Measurements from ENCODE around the gene INSC.

Gene INSC

DNA sequence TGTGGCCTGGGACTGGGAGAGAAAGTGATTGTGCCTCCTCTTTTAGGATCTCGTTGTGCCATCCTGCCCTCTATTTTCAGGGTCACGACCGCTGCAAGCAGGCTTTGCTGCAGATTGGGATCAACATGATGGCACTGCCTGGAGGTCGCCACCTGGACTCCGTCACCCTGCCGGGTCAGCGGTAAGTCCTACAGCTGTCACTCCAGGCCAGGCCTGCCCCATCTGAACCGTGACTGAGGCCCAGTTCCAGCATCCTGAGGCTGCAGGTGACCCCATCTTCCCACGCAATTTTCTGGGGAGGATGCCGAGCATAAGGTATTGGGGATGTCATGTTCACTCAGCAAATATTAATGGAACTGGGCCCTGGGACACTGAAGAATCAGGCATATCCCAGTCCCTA, 34.3 kb downstream of the INSC start:
- no peak for DNase-seq (ENCODE audit: low spot score)

DNA sequence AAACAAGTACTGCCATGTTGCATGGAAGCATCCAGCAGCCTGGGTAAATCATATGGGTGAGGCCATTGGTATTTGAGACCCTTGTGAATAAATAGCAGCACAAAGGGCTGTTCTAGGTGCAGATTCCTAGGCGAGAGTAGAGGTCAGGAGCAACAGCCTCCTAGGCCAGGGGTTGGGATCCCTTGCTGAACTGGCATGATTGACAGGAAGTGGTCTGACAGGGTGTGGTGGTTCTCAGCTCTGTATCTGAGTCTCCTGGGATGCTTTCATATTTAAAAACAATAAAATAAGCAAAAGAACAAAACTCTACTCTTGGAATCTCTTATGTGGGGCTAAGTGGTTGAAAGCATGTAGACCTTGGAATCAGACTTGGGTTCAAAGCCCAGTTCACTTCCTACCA, 35.8 kb downstream of the INSC start:
- DNase-seq (ENCODE audit: low spot score), result no peak

DNA sequence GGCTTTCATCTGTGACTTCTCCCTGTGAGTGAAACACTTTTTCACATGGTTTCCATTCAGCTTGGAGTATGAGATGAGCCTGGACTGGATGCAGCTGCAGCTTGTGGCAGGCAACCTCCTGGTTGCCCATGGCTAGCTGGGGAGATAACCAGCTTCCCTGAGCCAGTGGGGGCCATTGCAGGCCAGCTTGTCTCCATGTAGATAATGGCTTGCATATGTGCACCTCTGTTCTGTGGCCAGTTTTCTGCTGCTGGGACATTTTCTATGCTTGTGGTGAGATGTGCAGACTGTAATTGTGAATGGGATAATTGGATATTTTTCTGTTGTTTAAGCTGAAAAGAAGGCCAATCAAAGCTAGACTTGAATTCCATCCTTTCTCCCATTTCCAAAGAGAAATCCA, 38.5 kb downstream of the INSC start:
- DNase-seq (ENCODE audit: low spot score), result no peak

DNA sequence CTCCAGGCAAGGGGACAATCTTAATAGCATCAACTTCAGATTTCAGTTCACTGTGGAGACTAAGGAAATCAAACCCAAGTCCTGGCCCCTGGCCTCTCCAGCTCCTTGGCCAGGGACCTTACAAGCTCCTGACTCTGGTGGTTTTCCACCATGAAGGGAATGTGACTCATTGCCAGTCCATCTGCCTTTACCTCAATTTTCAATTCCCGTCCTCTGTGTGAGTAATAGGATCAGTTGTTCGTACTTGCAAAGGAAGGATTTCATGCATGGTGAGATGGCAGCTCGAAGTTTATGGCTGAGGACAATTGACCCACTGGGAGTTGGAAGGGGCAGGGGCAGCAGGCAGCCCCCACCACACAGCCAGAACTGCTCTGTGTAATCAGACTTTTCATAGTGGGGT, 42.5 kb downstream of the INSC start:
- no peak for DNase-seq (ENCODE audit: low spot score)

DNA sequence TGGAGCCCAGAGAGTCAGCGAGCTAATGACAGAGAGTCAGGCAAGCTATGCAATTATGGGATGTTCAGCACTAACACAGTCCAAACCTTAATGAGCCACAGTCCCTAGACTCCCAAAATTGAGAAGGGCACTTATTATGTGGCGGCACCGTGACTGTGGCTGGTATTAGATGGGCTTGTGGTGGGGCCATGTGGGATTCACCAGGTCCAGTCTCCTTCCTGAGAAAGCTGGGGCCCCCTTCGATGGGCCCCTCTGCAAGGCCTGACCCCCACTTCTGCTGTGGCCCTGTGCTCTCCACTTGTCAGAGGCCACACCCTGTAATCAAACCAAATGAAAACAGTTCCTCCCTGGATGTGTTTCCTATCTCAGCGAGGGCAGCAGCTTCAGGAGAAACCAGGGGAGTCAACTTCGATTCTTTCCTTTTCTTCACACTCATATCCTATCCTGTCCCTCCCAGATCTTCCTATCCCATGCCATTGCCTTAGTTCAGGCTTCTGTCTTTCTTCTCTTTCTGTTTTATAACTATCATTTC, 42.9 kb downstream of the INSC start:
- no peak for DNase-seq (ENCODE audit: low spot score)

DNA sequence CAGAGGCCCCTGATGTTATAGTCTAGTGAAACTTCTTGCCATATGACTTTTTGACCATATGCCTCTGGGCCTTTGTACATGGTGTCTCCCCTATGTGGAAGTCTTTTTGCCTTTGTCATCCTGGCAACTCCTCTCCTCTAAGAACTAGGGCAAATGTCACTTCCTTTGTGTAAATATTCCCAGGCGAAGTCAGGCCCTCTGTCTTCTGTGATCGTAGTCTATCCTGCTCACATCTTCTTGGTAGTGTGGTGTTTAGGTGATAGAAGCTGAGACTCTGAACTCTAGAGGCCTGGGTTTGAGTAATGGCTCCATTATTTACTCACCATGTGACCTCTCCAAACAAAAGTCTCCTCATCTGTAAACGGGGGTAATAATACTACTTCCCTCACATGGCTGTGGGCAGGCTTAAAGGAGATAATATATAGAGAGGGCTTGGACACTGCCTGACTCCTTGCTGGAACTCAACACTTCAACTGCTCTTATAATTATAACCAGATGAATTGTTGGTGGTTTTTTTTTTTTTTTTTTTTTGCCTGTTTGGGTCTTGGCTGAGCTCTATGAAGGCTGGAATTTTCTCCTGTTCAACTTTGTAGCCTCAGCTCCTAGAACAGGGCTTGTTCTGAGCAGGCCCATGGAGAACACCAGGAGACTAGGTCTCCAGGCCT, 43.8 kb downstream of the INSC start:
- DNase-seq (ENCODE audit: low spot score), result no peak

DNA sequence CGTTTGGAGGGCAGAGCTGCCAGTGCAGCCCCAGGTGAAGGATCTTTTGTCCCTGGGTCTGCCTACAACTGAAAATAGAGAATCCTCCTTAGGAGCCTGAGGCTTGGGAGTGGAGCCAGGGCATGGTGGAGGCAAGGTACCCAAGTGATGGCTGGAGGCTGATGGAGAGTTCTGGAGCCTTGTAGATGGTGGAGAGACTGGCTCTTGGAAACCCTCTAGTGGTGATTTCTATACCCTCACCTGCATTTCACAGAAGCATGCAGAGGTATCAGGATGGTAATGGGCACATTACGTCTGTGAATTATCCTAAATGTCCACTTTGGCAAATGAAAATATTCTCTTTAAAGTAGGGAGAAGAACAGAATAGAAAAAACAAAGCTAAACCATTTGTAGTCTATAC, 44.4 kb downstream of the INSC start:
- no peak for DNase-seq (ENCODE audit: low spot score)

DNA sequence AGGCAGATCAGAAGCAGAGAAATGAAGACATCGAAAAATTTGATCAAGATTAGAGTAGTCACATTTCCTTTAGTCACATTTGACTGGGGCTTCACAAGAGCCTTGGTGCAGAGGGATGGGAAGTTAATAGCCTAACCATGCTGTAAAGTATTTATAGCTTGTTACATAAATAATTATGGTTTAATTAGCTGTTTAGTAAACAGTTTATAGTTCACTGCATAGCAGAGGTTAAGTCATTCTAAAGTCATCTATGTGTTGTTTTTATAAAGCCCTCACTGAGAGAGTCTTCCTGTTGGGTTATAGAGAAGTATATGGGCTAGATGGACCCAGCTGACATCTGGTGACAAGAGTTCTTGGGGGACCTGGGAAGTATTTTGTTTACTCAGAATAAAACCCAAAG, 47.1 kb downstream of the INSC start:
- no peak for DNase-seq (ENCODE audit: low spot score)

DNA sequence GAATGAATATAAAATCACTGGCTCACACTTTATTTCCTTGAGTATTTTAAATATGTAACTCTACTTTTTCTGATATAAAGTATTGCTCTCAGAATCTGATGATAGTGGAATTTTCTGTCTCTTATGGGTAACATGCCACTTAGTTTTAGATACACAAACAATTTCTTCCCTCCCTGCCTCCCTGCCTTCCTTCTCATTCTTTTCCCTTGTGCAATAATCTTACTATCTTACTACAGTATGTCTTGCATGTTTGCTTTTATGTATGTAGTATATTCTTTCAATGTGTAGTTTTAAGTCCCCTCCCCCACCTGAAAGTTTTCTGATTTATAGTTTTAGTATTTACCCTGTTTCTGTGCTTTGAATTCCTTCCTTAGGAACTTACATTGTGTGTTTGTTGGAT, 48.4 kb downstream of the INSC start:
- DNase-seq (ENCODE audit: low spot score), result no peak

DNA sequence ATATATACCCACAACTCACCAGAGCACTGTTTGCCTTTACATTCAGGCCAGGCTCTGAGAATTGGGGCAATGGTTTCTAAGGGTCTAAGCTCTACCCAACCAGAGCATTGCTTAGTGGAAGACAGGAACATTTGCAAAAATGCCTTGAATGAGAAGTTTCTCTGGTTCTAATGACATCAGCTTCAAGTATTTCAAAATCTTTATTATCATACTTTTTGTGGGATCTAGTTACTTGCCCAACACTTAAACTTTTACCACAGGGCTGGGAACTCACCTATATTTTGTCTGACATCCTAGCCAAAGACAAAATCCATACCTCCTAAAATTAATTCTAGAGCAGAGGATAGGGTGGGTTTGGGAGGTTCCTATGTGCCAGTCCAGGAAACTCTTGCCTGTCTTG, 51.5 kb downstream of the INSC start:
- DNase-seq (ENCODE audit: low spot score), result no peak

DNA sequence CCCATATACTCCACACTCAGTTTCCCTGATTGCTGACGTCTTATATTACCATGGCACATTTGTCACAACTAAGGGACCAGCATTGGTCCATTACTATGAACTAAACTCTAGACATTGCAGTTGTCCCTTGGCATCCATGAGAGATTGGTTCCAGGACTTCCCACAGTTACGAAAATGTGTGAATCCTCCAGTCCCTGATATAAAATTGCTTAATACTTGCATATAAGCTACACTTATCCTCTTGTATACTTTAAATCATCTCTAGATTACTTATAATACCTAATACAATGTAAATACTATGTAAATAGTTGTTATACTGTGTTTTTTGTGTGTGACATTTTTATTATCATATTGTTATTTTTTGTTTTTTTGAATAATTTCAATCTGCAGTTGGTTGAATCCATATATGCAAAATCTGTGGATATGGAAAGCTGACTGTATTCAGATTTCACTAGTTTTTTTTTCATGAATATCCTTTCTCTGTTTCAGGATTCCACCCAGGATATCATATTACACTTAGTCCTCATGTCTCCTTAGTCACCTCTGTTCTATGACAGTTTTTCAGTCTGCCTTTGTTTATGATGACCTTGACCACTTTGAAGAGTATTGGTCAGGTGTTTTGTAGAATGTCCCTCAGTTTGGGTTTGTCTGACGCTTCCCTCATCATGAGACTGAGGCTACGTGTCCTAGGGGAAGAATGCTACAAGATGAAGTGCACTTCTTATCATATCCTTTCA, 55.3 kb downstream of the INSC start:
- DNase-seq (ENCODE audit: low spot score), result no peak

DNA sequence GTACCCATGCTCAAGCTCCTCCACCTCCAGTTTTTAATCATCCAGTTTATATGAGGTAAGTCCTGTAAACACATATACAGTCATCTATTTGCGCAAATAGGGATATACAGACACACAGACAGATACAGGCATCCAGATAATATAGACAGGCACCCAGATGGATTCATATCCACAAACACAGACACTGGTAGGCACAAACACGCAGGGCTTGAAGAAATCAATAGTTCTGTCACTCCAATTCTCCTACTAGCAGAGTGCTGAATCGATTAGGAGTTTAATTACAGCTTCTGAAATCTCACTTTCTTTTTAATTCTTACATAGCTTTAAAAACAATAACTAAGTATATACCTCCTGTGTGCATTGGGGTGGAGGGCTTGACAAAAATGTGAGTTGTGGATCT, 56.0 kb downstream of the INSC start:
- DNase-seq (ENCODE audit: low spot score), result no peak

DNA sequence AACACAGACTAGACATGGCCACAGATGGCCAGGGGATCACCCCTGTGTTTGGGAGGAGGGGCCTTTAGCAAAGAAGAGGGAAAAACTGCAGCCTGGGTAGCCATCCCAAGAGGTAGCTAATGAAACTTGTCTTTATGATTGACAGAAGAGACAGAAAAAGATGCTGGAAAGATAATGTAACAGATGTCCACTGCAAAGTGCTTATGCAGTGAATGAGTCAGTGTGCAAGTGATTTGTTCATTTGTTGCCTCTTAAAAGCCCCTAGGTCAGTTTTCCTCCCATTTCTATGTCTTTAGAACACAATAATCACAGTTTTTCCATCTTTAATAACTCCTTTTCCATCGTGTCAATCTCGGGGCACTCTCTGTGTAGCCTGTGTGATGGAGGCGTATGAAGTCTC, 57.2 kb downstream of the INSC start:
- DNase-seq (ENCODE audit: low spot score), result no peak

DNA sequence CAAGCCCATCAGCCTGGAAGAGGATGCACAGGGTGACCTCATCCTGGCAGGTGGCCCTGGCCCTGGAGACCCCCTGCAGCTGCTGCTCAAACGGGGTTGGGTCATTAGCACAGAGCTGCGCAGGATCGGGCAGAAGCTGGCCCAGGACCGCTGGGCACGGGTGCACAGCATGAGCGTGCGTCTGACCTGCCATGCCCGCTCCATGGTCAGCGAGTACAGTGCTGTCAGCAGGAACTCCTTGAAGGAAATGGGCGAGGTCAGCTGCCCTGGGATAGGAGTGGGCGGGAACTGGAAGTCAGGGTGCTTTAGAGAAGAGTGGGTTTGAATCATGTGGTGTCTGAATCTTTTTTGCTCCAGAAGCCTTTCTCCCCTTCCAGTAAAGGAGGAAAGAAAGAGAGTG, 61.1 kb downstream of the INSC start:
- no peak for DNase-seq (ENCODE audit: low spot score)

DNA sequence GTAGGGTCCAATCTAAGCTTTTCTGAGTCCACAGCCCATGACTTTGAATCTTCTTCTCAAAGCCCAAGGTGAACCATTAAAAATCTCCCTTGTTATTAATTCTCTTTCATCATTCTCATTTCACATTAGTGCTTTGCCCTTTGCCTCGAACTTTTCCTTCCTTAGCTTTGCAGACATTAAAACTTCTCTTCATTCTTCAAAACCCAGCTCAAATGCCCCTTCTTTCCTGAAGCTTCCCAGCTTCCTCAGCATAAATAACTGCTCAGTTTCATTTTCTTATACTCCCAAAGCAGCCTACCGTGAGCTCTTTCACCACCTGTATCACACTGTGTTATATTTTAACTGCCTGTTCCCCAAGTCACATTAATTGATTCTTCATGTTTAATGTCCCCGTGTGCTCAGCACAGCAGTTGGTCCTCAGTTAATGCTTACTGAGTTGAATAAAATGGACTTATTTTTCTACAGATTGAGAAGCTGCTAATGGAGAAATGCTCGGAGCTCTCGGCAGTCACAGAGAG, 62.0 kb downstream of the INSC start:
- no peak for DNase-seq (ENCODE audit: low spot score)

DNA sequence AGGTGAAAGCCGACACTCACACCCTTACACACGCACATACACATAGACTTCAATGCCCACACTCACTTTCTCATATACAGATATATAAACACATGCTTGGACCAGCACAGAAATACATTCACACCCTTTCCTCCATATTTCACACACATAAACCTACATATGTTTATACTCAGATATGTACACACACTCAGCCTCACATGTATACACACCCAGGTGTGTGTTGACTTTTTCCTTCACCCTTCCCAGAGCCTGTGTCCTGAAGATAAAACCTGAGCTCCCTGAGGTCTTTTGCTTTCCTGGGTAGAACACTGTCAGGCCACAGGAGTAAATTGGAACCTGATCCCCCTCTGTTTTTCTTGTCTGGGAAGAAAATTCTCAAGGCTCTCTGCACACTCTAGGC, 62.8 kb downstream of the INSC start:
- no peak for DNase-seq (ENCODE audit: low spot score)

DNA sequence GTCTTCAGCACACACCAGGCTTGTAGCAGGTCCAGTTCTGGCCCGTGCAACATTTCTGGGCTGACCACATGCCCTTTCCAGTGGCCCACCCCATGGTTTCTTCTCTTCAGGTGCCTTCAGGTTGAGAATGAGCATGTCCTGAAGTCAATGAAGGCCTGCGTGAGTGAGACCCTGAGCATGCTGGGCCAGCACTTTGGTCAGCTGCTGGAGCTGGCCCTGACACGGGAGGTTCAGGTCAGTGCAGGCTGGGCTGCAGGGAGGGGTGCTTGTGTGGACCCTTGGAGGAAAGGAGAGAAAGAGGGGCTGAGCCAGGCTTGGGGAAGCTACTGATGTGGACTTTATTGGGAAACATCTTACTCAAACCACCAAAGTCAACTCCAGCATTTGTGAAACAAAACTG, 63.5 kb downstream of the INSC start:
- no peak for DNase-seq (ENCODE audit: low spot score)

DNA sequence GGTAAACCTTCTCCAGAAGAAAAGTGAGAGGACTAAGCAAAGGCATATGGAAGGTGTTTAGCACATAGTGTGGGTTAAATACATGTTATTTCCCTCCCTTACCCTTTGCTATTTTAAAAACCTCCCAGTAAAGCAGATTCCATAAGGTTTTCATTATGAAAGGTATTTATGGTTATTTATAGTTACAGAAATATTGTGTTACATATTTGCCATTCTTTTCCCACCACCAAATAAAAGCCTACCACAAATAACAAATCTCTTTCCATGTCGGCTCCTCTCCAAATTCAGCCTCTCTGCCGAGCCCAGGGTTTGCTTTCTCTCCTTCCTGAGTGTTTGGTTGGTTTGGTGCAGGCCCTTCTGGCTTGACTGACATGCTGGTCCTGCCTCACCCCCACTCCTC, 64.4 kb downstream of the INSC start:
- no peak for DNase-seq (ENCODE audit: low spot score)

DNA sequence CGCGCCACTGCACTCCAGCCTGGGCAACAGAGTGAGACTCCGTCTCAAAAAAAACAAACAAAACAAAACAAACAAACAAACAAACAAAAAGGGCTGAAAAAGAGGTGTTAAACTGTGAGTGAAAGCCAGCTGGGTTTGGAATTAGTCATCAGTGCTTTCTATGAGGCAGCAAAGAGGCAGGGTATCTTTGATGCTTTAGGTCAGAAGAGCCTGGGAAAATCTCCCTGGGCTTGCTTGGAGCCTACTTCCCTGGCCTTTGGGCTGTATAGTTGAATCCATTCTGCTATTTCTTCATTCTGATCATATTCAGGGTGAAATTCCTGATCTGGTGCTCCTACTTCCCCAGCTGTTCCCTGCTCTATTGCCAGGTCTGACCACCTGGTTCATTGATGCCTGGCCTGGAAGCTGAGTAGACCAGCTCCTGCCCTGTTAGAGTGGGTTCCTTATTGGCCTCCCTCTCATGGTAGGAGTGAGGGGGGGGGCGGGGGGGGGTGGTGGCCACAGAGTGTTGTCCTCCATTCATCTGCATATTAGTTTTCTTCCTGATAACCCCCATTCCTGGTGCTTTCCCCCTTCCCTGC, 65.6 kb downstream of the INSC start:
- DNase-seq (ENCODE audit: low spot score), result no peak

DNA sequence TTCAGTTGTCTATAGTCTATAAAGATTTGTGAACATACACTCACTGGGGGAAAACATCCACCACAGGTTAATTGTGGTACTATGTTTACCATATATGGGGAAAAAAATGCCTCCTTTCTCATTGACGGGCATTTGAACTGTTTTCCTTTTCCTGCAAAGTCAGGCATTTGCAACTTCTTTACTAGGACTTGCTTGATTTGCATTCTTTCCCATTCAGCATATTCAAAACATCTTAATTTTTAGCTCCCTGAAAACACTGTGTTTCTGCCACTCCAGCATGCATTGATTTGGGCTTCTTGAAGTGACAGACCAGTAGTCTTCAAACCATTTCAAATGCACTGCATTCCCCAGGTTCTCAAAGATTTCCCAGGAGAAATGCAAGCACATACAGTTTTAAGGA, 67.6 kb downstream of the INSC start:
- no peak for DNase-seq (ENCODE audit: low spot score)

DNA sequence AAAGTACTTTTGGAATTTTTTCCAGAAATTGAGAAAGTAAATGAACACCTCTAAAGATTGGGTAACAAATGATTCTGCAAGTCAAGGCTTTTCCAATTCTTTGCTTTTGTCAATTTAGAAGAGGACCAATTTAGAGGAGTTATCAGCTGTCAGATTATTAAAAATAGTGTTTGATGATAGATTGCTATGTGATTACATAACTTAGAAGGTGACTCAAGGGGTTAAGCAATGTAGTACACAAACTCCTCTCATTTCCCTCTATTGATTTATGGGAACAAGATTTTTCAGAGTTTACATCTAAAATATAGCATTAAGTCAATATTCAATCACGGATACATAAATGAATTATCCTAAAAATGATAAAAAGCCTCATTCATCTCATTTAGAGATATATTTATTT, 70.3 kb downstream of the INSC start:
- DNase-seq (ENCODE audit: low spot score), result no peak

DNA sequence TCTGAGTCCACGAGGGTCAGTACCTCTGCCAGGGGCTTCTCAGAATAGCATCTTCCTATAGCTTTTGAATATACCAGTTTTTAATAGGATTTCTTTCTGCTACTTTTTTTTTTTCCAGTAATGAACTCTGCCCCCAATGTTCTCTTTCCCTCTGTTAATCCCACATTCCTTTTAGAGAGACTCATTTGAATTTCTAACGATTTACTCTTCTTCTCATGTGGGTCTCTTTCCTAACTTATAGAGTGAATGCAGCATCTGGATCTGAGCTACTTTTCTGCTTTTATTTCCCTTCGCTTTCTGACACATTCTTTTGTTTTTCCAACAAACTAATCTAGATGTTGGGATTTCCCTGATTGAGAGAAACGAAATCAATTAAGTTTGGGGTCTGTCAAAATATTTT, 71.4 kb downstream of the INSC start:
- no peak for DNase-seq (ENCODE audit: low spot score)

DNA sequence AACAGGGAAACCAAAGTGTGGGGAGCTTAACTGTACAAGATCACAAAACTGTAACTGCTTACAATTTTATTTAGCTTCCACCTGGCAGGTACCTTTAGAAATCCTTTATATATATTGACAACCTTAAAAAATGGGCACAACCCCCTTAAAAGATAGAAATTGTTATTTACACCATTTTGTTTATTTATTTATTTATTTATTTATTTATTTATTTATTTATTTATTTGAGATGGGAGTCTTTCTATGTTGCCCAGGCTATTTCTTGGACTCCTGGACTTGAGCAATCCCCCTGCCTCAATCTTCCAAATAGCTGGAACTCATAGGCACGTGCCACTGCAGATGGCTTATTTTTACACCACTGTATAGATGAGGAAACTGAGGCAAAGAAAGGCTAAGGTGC, 74.5 kb downstream of the INSC start:
- no peak for DNase-seq (ENCODE audit: low spot score)
